ENCODE data around the gene EFCAB6.

EFCAB6 gene

DNA sequence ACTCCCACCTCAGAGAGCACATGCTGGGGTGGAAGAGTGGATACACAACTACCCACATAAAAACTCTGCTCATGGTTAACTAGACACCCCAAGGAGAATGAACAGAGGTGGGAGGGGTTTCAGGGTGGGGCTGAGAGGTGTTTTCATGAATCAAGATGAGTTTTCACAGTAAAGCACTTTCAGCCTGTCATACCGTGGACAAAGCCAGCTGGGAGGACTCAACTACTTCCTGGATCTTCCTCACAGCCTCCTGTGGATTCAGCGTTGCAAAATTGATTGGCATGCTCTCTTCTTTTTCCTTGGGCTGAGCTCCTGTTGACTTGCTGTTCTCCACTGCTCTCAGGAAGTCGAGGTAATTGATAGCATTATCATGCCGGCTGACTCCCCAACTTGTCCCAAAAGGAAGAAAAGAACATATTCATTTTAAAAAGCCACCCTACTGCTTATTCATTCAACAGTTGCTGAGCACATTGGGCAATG, 231.8 kb downstream of the EFCAB6 start:
- no peak for DNase-seq (ENCODE audit: low read depth in 3 of 3)

- no peak for DNase-seq (ENCODE audit: low read depth in 3 of 3)
Observed at GRCh38 chr22:43574738-43575137, 237.4 kb downstream of the EFCAB6 start.

DNA sequence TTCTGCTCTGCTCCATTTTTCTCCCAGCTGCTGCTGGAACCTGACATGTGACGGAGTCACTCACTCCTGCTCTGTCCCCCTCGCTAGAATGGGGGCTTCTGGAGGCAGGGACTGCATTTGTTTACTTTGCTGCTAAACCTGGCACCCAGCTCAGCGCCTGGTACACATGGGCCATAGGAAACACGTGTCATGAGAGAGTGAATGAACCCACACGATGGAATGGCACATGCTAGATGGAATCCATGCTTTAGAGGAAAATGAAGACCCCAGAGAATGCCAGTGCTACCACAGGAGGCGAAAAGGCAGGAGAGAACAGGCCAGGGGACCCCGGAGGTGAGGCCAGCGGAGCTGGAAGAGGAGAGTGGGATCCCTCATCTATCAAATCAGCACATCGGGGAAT, 239.4 kb downstream of the EFCAB6 start:
- DNase-seq (ENCODE audit: low read depth in 3 of 3): no peak

DNA sequence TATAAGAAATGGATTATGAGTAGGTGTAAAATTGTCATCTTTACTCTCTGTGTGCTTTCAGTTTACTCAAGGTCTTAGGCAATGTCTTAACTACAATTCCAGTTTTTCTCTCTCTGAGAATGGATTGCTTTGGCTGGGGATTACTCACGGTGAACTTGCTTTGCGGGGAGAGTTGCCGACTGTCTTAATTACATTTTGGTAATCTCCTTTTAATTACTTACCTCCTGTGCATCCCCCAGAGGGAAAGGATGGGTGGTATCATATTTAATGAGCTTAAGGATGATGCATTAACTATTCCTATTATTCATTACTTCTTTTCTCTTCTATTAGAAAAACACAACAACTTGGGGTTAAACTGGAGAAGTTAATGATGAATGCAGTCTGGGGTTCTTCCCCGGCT, 240.9 kb downstream of the EFCAB6 start:
- DNase-seq (ENCODE audit: low read depth in 3 of 3): no peak

DNA sequence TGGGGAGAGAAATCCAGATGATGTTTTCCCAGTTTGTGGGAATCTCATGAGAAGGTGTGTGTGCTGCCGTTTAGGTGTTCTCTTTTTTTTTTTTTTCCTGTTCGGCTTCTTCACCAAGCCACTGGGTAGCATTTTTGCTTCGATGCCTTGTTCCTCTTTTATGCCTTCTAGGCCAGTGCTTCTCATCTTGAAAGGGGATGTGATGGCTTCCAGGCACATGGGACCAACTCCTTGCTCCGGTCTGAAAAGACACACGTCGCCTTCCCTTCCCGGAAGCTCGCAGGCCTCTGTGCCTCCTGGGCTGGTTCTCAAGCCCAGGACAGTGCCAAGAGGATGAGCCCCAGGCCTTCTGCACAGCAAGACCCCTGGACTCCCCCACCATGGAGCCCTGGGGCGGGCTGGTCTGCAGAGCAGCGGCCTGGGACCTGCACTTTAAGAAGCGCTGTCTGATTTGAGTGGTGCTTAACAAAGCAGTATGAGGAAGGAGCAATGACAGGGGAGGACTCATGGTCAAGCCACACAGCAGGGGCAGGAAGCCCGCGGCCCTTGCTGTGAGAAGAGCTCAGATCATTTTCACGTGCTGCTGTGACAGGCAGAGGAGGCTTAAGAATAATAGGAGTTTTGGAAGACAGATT, 241.5 kb downstream of the EFCAB6 start:
- no peak for DNase-seq (ENCODE audit: low read depth in 3 of 3)

DNA sequence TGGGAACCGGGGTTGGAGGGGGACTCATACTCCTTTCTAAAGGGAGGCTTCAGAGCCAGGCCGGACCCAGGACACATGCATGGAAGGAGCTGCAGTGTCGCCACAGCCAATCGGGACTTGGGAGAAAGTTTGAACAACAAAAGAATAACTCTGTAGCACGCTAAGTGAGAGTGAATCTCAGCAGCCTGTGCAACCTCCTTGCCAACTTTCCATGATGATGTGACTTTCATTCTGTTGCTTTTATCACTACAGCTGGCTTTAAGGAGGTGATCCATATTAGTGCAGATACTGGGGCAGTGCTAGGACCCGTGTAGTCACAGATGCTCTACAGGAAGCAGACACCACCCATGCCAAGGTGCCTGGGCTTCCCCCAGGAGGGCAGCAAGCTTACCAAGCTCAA, 243.0 kb downstream of the EFCAB6 start:
- no peak for DNase-seq (ENCODE audit: low read depth in 3 of 3)

DNA sequence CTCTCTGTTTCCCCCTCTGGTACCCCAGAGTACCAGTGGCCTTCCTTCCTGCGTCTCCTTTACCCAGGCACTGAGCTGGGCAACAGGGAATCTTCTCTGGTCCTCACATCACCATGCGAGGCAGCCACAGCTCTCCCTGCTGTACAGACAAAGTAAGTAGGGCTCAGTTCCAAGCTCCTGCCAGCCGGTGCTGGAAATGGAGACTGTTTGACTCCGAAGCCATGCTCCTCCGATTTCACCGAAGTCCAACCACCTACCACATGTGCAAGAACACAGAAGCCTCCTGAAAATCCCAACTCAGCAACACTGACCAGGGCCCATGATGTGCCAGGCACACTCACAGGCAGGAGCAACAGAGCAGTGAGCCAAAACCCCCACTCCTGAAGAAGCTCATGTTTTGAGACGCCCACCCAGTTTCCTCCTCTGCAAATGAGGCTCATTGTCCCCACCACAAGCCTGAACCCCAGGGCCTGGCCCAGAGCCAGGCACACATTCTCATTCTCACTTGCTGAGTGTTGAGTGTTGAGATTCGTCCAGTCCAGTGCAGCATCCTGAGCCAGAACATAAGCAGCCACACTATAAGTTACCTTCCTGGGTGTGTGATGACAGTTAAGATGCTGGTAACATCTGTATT, 244.3 kb downstream of the EFCAB6 start:
- no peak for DNase-seq (ENCODE audit: low read depth in 3 of 3)

DNA sequence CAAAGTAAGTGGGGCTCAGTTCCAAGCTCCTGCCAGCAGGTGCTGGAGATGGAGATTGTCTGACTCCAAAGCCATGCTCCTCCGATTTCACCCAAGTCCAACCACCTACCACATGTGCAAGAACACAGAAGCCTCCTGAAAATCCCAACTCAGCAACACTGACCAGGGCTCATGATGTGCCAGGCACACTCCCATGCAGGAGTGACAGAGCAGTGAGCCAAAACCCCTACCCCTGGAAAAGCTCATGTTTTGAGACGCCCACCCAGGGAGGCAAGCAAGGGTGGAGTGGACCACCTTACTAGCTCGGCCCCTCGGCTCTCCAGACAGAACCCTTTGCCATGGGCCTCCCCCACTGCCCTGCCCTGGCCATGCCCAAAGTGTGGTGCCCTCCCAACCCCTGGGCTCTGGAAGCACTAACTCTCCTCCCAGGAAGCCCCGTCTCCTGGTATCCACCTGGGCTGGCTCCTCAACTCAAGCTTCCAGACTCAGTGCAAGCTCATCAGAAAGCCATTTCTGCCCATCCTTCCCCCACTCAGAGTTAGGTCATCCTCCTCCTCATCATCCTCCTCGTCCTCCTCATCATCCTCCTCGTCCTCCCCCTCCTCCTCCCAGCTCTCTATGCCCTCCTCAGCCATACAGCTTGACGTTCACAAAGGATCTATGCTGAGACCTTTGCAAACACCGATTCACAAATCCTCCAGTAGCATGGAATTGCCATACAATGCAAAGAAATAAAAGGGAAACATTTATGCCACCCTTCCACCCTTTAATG, 245.4 kb downstream of the EFCAB6 start:
- DNase-seq (ENCODE audit: low read depth in 3 of 3): no peak

DNA sequence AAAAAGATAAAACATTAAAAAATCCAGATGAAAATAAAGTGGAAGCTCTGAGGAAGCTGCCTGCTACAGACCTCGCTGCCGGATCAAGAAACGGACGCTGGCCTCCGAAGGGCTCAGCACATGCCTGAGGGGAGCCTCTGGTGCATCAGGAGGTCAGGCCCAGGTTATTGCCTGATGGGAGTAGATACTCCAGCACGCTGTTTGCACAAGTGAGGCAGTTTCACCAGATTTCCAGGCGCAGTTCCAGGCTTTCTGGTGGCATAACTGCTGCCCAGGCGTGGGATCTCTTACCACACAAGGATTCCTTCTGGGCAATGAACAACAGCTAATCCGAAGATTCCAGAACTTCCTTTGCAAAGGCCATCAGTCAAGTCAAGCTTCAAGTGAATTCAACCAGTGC, 246.1 kb downstream of the EFCAB6 start:
- no peak for DNase-seq (ENCODE audit: low read depth in 3 of 3)

GRCh38 chr22:43564859-43565258, 247.2 kb downstream of the EFCAB6 start:
- no peak for DNase-seq (ENCODE audit: low read depth in 3 of 3)

GRCh38 chr22:43563571-43563970, 248.5 kb downstream of the EFCAB6 start:
- no peak for DNase-seq (ENCODE audit: low read depth in 3 of 3)

DNA sequence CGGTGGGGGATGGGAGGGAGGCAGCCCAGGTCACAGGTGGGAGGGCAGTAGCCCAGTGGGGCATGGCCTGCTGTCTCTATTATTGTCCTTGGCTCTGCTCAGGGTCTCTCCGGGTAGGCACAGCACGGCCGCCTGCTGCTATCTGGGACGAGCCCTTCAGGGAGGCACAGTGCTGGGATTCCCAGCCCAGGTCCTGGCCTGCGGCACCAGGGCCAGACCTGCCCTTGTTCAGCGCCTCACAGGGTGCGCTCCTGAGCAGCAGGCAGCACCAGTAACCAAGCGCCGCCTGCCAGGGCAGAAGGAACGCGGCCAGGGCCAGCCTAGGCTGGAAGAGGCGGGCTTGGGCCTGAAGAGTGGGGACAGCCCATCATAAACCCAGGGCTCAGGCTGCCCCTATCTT, 249.3 kb downstream of the EFCAB6 start:
- DNase-seq (ENCODE audit: low read depth in 3 of 3): no peak

DNA sequence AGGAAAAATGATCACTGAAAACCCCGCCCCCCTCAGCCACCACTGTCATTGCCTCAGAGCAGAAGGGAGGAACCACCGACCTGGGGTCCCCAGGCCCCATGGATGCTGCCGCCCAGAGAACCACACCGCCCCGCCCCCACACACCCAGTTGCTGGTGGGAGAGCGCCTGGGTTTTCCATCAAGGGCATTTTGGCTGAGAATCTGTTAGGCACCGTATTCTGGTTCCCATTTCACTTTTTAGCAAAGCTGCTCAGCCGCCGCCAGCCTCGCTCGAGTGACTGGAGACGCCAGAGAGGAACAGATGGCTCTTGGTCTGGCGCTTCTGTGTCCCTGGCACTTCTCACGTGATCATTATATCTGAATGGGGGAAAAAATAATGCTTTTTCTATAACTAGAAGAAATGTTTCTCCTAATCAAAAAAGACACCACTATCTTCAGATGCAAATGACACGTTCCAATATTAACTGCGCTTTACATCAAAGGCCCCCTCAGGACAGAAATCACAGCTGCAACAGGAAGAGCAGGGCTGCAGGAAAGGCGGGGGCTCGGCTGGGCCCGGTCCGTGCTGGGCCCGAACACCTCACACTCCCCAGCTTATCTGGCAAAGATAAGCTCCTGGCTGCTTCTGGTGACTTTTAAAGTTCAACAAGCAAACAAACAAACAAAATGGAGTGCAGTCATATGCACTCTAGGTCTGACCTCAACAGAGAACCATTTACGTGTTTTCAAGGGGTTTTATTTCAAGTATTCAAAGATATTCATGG, 250.5 kb downstream of the EFCAB6 start:
- DNase-seq (ENCODE audit: low read depth in 3 of 3): no peak

DNA sequence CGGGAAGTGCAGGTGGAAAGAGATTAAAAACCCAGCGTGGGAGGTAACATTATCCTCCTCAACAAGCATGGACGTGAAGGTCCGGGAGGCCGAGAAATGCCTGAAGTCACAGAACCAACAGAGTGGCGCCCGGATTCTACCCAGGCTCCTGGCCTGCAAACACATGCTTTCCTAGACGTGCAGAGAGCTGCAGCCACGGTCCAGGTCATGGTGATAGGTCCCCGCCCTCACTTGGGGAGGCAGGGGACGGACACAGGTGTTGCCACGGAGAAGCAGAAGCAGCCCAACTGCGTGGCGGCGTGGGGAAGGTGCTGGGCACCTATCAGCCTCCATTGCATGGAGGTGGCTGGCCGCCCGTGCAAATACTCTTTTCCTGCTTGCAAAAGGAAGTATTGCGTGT, 251.5 kb downstream of the EFCAB6 start:
- DNase-seq (ENCODE audit: low read depth in 3 of 3): no peak

- DNase-seq (ENCODE audit: low read depth in 3 of 3): no peak
Observed at GRCh38 chr22:43555561-43556515, 256.3 kb downstream of the EFCAB6 start.

GRCh38 chr22:43554694-43555365, 257.3 kb downstream of the EFCAB6 start:
- DNase-seq (ENCODE audit: low read depth in 3 of 3): no peak

GRCh38 chr22:43554259-43554636, 257.9 kb downstream of the EFCAB6 start:
- no peak for DNase-seq (ENCODE audit: low read depth in 3 of 3)

DNA sequence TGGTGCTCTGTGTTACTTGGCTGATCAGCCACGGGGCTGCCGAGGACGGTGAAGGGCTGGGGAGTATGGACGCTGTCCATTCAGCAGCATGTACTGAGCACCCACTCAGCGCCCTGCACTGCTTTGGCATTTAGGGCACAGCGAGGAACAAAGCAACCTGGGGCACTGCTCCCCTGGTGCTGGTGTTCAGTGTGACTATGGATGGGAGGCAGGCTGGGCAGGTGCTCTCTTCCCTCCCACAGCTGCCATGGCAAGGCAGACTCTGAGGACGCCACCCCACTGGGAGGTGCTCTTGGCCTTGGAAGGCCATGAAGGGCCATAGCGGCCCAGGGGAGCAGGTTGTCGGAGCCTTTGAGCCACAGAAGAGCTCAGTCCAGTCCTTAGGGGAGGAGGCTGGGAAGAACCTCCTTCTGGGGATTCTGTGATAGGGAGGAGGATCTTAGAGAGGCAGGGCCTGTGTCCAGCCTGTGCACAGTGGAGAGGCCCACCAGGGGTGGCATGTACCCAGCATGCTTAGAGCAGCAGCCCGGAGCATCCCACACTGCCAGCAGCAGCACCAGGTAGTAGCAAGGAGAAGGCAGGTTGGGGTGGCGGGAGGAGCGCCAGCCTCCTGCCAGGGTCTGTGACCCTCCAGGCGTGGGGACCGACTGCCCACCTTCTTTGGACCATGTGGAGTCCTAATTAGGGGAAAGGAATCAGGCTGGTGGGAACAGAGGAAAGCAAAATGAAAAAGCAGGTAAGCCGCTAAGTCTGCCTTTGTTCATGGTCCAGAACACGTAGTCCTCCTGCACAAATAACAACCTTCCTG, 258.4 kb downstream of the EFCAB6 start:
- no peak for DNase-seq (ENCODE audit: low read depth in 3 of 3)

DNA sequence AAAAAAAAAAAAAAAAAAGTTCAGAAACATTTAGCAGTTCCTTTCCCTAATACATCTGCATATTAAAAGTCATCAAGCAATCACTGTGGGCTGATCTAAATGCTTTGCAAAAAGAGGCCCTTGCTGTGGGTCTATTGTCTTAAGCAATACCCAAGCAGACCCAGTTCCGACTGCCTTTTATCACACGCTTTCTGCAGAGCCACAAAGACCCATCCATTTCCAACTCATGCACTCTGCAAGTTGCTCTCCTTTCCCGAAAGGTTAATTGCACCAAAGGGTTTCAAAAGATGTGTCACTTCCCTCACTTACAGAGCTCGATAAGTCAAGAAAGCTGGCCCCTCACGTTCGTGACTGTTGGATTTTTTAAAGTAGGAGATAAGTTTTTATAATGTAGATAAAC, 261.4 kb downstream of the EFCAB6 start:
- DNase-seq (ENCODE audit: low read depth in 3 of 3): no peak
